ENCODE results near the gene SFSWAP.

Gene SFSWAP

DNA sequence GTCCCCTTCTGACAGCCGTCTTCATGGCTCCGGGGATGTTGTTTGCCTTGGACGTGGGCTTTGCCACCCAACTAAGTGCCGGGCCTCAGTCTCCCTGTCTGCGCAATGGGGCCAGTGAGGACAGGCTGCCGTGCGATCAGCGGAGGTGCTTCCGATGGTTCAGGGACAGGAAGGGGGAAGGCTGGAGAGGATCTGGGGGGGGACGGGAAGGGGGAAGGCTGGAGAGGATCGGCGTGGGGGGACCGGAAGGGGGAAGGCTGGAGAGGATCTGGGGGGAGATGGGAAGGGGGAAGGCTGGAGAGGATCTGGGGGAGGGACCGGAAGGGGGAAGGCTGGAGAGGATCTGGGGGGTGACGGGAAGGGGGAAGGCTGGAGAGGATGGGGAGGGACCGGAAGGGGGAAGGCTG lies 120.7 kb downstream of the SFSWAP start:
- DNase-seq (ENCODE audit: low read depth in 2 of 2, low spot score in 1 of 2), result no peak

DNA sequence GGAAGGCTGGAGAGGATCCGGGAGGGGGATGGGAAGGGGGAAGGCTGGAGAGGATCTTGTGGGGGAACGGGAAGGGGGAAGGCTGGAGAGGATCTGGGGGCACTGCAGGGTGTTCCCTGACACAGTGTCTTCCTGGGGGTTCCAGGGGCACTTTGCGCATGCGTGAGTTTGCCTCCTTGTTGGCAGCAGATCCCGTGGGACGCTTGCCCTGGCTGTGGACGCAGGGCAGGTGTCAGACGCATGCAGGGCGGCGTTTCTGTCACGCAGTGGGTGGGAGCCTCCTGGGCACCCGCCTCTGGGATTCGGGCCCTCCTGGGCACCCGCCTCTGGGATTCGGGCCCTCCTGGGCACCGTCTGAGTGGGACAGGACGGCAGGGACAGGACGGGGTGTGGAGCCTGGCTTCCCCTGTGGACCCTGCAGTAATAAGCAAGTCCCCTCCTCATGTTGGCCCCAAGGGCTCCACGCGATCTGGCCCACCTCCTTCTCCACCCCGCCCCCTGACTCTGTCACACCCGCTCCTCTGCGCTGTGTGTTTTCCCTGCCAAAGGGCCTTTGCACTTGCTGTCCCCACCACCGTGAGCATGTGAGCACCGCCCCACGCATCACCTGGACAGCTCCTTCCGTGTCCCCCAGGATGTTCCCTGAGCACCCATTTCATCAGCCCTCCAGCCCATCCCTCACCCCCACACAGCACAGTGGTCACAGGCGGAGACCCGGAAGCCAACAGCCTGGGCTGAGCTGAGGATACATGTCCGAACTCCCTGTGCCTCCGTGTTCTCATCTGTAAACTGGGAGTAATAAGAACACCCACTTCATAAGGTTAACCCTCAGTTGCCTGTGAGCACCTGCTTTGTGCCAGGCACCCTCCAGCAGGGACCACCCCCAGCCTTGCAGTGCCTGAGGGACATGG lies 121.7 kb downstream of the SFSWAP start:
- no peak for DNase-seq (ENCODE audit: low read depth in 2 of 2, low spot score in 1 of 2)

DNA sequence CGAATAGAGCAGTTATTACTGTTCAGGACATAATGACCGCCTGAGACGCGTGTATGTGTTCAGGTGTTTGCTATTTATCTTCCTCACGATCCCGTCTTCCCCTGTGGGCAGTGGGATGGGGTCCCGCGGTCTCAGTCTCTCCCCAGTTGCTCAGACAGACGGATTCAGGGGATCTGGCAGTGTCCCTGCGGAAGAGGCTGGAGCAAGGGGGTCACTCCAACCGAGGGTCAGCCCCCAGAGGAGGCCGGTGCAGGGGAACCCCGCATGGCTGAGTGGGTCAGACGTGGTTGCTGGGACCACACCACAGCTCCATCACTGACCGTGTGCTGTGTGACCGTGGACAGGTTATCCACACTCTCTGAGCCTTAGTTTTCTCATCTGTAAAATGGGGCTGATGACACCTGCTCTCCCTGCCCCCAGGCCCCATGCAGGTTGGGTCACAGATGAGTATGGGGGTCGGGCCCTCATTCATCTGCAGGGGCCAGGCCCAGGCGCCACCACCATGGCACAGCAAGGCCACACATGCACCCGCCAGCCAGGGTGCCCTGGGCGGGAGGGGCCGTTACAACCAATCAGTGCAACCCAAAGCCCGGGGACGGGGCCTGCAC lies 122.5 kb downstream of the SFSWAP start:
- DNase-seq (ENCODE audit: low read depth in 2 of 2, low spot score in 1 of 2), result no peak

DNA sequence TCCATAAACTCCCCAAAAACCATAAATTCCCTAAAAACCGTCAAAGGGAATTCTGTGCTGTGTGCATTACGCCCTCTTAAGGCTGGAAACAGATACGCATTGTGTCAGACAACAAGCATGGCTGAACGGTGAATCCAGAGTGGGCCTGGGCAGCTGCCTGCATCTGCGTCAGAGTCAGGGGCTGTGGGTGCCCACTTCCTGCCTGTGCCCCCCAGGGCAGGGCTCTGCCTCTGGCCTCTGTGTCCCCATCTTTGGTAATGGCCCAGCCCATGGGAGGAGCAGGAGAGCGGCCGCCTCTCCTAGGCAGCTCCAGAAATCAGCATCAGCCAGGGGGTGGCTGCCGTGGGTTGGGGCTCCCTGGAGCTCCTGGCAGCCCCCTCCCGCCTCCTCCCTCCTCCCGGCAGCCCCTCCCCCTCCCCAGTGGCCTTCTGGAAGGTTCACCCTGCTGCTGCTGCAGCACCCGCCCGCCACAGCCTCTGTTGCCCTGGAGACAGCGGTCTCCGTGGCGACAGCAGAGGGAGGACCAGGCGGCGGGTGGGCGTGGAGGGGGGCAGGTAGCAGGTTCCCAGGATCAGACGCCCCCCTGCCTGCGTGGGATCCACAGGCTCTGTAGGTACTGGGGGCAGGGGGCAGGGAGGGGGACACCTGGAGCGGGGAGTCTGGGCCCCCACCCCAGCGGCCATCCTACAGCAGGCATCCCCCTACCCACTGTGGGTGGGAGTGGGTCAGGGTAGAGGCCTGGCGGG lies 123.2 kb downstream of the SFSWAP start:
- DNase-seq (ENCODE audit: low read depth in 2 of 2, low spot score in 1 of 2), result no peak

DNA sequence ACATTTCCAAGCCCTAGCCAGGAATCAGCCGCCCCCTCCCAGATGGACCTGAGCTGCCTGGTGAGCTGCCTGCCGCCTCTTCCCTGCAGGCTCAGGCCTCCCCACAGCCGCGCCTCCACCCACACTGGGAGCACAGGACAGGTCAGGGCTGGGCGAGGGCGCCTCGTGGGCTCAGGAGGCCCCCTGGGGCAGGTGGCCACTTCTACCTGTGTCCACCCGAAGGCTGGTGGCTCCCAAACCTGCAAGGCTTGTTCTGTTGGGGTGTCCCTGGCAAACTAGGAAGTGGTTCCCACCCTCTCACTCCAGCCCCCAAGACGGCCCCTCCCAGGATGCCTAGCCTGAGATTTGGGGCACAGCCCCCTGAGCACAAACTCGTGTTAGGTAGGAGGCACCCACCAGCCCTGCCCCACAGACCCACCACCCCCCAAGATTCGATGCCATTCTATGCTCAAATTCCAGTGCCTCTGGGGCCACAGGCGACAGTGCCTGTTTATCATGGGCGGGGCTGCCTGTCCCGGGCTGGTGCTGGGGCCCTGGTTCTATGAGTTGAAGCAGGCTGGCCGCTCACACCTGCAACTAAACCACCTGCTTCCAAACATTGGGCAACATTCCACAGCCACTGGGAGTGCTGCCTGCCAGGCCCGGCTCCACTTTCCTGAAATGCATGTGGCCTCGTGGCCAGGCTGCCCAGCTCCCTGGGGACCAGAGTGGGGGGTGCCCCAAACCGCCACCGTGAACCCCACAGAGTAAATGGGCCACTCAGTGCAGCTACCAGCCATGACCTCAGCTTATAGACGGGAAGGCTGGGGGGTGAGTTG lies 124.1 kb downstream of the SFSWAP start:
- no peak for DNase-seq (ENCODE audit: low read depth in 2 of 2, low spot score in 1 of 2)

DNA sequence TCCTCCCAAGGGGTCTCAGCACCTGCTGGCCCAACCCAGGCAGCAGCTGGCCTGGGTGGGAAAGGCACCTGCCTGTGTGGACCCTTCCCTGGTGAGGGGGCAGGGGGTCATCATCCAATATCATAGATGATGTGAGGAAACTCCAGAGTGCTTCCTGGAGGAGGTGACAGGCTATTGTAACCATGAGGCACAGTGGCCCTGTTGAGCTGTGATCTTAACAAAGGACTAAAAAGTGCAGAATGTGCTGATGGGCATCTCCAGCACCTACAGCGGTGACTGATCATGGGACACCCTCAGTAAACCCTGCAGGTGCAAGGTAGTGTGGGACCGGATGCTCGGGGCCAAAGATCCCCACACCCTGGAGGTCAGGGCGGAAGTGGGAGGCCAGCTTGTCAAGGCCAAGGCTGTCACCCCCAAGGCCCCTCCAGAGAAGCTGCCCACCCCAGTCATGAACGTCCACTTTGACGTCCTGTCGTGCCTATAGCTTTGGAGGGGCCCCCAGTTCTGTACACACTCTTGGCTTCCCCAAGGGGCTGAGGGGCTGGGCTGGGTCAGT lies 124.8 kb downstream of the SFSWAP start:
- DNase-seq (ENCODE audit: low read depth in 2 of 2, low spot score in 1 of 2), result no peak

DNA sequence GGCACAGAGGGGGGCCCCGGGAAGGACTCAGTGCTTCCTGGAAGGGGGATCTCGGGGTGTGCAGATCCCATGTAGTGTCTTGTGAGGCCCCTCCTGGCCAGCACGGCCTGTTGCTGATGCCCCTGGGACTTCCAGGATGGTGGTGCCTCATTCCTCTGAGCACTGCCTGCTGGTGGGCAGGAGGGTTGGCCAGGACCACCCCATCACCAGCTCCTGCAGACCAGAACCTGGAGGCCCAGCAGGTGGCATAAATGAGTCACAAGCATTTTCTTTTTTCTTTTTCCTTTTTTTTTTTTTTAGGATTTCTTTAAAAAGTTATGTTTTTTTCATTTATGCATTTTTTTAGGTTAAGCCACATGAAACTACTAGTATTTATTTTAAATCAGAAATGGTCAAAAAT lies 125.3 kb downstream of the SFSWAP start:
- DNase-seq (ENCODE audit: low read depth in 2 of 2, low spot score in 1 of 2), result no peak

DNA sequence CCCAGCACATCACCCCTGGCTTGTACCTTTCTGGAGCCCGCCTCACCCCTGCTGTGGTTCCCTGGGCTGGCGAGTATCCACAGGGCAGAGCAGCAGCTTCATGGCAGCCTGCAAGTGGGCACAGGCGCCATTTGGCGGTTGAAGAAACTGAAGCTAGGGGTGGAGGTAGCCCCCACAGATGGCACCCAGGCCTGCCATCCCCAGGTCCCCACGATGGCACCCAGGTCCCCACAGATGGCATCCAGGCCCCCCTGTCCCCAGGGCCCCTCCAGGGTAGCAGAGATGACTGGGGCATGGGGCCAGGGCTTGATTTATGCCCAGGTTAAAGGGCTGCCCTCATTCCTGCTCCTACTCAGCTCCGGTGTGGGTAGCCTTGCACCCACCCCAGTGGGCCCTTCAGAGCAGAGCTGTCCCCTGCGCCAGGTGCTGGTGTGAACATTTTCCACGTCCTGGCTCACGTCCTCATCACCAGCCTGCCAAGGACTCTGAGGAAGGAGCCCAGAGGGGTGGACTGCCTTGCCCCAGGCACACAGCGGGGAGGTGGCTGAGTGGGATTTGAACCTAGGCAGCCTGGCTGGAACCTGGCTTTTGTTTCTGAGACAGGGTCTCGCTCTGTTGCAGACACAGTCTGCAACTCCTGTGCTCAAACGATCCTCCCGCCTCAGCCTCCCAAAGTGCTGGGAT lies 126.0 kb downstream of the SFSWAP start:
- no peak for DNase-seq (ENCODE audit: low read depth in 2 of 2, low spot score in 1 of 2)

DNA sequence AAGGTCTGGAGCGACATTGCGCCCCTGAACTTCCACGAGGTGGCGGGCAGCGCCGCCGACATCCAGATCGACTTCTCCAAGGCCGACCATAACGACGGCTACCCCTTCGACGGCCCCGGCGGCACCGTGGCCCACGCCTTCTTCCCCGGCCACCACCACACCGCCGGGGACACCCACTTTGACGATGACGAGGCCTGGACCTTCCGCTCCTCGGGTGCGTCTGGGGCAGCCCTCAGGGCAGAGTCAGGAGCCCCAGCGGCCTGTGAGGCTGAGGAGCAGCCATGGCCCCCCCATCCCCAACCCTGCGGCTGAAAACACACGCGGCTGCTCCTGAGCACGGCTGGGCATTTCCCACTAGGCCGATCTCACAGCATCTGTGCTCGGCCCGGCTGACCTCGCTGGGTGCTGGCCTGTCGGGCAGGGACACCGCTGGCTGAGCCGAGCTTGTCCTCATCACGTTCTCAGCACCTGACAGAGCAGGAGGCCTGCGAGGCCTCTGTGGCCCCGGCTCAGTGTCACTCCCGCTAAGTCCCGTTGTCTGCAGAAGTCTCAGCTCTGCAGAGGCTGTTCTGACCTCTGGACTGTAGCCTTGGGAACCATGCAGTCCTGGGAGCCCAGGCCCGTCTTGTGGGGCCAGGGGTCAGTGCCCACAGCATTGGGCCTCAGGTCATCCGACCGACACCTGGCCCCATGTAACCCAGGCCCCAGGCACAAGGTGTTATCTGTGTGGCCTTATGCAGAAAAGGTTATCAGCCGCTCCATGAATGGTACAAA lies 129.9 kb downstream of the SFSWAP start:
- DNase-seq (ENCODE audit: low read depth in 2 of 2, low spot score in 1 of 2), result no peak

DNA sequence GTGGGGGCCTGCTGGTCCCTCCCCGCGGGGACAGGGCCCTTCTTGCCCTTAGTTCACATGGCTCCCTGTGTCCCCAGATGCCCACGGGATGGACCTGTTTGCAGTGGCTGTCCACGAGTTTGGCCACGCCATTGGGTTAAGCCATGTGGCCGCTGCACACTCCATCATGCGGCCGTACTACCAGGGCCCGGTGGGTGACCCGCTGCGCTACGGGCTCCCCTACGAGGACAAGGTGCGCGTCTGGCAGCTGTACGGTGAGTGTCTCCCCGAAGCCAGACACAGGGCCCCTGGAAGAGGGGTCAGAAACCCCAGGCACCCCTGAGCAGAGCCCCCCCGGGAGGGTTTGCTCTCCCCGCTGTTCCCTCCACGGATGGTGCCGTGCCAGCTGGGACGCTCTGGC lies 130.7 kb downstream of the SFSWAP start:
- no peak for DNase-seq (ENCODE audit: low read depth in 2 of 2, low spot score in 1 of 2)

DNA sequence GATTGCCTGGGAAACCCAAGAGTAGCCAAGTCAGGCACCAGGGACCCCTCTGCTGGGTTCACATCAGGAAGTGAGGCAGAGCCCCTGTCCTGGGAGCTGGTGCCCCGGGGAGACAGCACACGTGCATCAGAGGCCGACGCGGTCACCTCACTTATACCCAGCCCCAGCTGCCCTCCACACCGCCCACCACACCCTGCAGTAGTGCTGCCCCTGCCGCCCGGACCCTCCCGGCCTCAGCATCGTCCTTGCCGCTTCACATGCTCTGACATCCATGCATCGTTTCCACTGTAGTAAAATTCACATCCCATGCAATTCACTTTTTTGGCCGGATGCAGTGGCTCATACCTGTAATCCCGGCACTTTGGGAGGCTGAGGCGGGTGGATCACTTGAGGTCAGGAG lies 131.3 kb downstream of the SFSWAP start:
- no peak for DNase-seq (ENCODE audit: low read depth in 2 of 2, low spot score in 1 of 2)

DNA sequence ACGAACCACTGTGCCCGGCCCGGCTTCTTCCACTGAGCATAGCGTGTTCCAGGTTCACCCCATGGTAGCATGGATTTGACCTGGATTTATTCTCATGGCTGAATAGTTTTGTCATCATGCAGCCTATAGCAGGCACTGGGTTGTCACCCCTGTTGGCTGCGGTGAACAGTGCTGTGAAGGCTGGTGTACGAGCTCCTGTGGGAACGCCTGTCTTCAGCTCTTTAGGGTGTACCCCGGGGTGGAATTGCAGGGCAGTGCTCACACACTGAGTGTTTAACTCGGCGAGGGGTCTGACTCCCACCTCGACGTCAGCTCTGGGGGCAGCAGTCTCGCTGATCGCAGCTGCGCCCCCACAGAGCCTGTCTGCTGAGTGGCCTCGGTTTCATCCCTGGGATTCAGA lies 132.6 kb downstream of the SFSWAP start:
- no peak for DNase-seq (ENCODE audit: low read depth in 2 of 2, low spot score in 1 of 2)

DNA sequence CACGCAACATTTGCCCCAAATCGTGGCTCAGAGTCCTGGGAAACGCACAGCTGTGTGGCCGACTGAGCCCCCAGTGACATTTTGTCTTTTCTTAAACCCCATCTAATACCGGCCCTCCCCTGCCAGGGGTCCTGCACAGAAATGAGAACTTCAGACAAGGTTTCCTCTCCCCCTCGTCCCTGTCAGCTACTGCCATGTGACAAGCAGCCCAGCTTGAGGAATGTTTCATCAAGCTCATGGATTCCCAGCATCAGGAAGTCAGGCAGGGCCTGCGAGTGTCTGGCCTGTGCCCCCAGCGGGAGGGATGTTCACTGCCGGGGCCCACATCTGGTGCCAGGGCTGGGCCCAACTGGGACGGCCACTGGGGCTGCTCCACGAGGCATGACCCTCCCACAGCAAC lies 133.2 kb downstream of the SFSWAP start:
- DNase-seq (ENCODE audit: low read depth in 2 of 2, low spot score in 1 of 2), result no peak

DNA sequence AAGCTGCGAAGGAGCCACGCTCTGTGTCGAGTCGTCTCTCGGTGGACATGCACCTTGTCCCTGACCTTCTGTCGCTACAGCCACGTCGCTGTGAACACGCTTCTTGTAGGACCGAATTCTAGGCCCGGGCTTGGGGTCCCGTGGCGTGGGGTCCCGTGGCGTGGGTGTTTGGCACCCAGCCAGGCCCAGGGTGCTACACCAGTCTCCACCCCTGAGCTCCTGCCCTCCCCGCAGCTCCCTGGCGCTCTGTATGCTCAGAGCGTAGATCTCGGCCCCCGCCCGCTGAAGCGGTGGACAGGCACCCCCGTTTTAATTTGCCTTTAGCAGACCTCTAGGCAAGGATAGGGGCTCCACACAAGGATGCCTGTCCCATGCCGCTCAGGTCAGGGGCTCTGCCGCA lies 133.8 kb downstream of the SFSWAP start:
- DNase-seq (ENCODE audit: low read depth in 2 of 2, low spot score in 1 of 2), result no peak

DNA sequence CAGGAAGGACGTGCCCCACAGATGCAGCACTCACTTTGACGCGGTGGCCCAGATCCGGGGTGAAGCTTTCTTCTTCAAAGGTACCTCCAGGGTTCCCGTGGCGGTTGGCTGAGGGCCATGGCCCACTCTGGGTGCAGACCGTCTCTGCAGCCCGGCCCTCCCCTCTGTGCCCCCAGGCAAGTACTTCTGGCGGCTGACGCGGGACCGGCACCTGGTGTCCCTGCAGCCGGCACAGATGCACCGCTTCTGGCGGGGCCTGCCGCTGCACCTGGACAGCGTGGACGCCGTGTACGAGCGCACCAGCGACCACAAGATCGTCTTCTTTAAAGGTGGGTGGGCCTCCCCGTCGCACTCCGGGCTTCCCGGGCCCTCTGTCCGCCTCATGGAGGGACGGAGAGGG lies 134.2 kb downstream of the SFSWAP start:
- DNase-seq (ENCODE audit: low read depth in 2 of 2, low spot score in 1 of 2), result no peak

DNA sequence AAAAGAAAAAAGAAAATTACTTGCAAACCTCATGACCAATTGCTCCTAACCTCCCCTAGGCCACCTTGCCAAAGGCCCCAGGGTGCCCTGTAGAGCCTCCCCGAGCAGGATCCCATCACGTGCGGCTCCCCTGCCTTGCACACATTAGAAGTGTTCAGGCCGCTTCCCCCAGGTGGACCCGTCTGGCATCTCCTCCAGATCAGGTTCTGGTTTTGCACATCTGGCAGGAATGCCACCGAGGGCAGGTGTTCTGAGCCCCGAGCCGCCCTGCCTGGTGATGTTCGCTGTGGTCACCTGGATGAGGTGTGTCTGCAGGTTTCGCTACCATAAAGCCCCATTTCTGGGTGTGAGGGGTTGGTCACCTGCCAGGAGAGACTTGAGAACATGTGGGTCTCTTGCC lies 136.6 kb downstream of the SFSWAP start:
- DNase-seq (ENCODE audit: low read depth in 2 of 2, low spot score in 1 of 2), result no peak

DNA sequence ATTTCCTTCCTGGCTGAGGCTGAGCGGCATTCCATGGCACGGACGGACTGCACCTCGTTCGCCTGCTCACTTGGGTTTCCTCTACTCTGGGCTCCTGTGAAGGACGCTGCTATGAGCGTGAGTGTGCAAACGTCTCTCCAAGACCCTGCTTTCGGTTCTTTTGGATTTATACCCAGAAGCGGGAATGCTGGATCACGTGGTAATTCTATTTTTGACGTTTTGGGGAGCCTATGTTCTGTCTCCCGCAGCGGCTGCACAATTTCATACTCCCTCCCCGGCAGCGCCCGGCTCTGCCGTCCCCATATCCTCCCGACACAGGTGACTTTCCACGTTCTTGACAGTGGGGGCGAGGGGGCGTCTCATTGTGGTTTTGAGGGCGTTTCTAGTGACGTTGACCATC lies 137.9 kb downstream of the SFSWAP start:
- no peak for DNase-seq (ENCODE audit: low read depth in 2 of 2, low spot score in 1 of 2)
